ENCODE results near the gene NEK6. TPM values are rescaled to one million over a fixed set of nuclear protein-coding genes. Genes with fewer than 3 reads are reported as not detected.
A peak's percentile ranks its signal among the peaks of the same experiment; 100 is the strongest.

Gene NEK6
- total RNA-seq, 1 donor from 2014 or later = 115 TPM

DNA sequence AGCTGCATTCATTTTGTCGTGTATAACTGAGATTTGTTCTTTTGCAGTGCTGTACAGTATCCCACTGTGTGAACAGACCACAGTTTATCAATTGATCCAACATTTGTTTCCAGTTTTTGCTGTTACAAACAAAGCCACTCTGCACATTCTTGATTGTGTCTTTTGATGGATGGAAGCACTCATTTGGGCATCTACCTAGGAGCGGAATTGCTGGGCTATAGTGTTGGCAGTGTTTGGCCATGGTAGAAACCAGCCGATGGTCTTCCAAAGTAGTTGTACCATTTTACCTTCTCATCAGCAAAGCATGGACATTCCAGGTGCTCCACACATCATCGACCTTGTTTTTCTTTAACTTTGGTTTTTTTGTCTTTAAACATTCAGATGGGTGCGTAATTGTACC is 79.8 kb downstream of the NEK6 start:
- peaks cover 20% of the 10 kb centered on the region for H3K4me1 Mint-ChIP-seq (ENCODE audit: unreplicated experiment)
- no peak for DNase-seq (ENCODE audit: extremely low spot score, unreplicated experiment)
- peaks cover 48% of the 10 kb centered on the region for H3K36me3 Mint-ChIP-seq (ENCODE audit: unreplicated experiment)
- TF ChIP-seq, protein P1, sequence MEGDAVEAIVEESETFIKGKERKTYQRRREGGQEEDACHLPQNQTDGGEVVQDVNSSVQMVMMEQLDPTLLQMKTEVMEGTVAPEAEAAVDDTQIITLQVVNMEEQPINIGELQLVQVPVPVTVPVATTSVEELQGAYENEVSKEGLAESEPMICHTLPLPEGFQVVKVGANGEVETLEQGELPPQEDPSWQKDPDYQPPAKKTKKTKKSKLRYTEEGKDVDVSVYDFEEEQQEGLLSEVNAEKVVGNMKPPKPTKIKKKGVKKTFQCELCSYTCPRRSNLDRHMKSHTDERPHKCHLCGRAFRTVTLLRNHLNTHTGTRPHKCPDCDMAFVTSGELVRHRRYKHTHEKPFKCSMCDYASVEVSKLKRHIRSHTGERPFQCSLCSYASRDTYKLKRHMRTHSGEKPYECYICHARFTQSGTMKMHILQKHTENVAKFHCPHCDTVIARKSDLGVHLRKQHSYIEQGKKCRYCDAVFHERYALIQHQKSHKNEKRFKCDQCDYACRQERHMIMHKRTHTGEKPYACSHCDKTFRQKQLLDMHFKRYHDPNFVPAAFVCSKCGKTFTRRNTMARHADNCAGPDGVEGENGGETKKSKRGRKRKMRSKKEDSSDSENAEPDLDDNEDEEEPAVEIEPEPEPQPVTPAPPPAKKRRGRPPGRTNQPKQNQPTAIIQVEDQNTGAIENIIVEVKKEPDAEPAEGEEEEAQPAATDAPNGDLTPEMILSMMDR (IDR thresholded peaks at IDR 0.05) = no peak
- H3K9me3 Mint-ChIP-seq (ENCODE audit: unreplicated experiment) = no peaks in the 10 kb centered on the region
- H3K4me3 Mint-ChIP-seq (ENCODE audit: unreplicated experiment) = no peak overlapping the region
- H3K27me3 Mint-ChIP-seq (ENCODE audit: unreplicated experiment) = no peaks in the 10 kb centered on the region
- no peak overlapping the region for H3K27ac Mint-ChIP-seq (ENCODE audit: unreplicated experiment)

DNA sequence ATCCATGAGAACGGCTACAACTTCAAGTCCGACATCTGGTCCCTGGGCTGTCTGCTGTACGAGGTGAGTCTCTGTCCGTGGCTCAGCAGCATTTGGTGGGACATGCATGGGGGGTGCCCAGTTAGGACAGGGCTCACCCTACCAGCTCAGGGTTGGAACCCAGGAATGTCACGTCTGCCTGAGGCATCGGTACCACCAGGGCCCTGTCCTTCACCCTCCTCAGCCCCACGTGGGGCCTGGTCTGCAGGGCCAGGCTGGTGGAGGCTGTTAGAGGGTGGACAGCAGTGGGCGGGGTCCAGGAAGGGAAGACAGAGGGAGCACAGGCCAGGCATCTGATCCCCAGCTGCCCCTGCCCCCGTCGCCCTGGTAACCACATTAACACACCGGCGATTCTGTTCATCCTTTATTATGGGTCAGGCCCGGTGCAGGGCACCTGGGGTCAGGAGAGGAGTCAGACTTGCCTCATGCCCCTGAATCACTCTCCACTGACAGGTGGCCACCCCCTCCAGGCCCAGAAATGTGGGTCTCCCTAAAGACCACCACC is 81.9 kb downstream of the NEK6 start:
- H3K4me3 Mint-ChIP-seq (ENCODE audit: unreplicated experiment) = no peak overlapping the region
- H3K4me1 Mint-ChIP-seq (ENCODE audit: unreplicated experiment) = peaks cover 37% of the 10 kb centered on the region
- TF ChIP-seq, protein P1 (IDR thresholded peaks at IDR 0.05) = no peak
- H3K36me3 Mint-ChIP-seq (ENCODE audit: unreplicated experiment) = peaks cover 35% of the 10 kb centered on the region
- DNase-seq (ENCODE audit: extremely low spot score, unreplicated experiment) = no peak
- peak overlapping the region; percentile 63 for H3K27ac Mint-ChIP-seq (ENCODE audit: unreplicated experiment)
- H3K9me3 Mint-ChIP-seq (ENCODE audit: unreplicated experiment) = no peaks in the 10 kb centered on the region
- no peaks in the 10 kb centered on the region for H3K27me3 Mint-ChIP-seq (ENCODE audit: unreplicated experiment)

DNA sequence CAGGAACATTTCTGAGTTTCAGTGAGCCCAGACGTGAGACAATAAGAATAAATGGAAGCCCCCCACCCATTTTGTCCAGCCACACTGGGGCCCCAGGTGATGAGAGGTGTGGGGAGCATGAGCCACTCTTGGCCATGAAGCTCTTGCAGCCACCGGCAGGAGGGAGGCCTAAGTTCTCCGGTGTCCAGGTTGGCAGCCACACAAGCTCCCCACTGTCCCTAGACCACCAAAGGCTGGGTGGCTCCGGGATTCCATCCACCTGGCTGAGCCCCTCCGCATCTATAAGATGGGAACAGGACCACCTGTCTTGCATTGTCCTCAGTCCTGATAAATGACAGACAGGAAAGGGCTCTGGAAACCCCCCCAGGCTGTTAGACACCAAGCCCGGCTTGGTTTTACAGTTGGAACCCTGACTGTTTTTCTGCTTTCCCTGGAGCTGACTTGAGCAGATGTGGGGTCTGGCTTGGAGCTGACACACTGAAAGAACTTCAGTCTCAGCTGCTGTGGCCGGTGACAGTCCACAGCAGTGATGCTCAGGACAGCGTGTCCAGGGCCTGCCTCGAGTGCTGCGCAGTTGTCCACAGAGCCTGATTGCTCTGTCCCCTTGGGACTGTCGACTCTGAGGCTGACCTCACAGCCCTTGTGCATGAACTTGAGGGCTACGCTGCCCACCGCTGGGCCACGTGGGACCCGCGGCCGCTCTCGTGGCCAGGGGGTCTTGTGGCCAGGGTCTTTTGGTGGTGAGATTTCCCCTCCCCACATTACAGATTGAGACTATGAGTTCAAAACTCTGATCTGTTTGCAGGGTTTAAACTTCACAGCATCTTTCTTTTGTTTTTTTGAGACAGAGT is 82.7 kb downstream of the NEK6 start:
- peaks cover 37% of the 10 kb centered on the region for H3K4me1 Mint-ChIP-seq (ENCODE audit: unreplicated experiment)
- H3K36me3 Mint-ChIP-seq (ENCODE audit: unreplicated experiment) = peaks cover 33% of the 10 kb centered on the region
- H3K27ac Mint-ChIP-seq (ENCODE audit: unreplicated experiment) = peak overlapping the region; percentile 95
- H3K27me3 Mint-ChIP-seq (ENCODE audit: unreplicated experiment) = no peaks in the 10 kb centered on the region
- no peak overlapping the region for H3K4me3 Mint-ChIP-seq (ENCODE audit: unreplicated experiment)
- H3K9me3 Mint-ChIP-seq (ENCODE audit: unreplicated experiment) = no peaks in the 10 kb centered on the region
- no peak for DNase-seq (ENCODE audit: extremely low spot score, unreplicated experiment)
- TF ChIP-seq, protein P1 (IDR thresholded peaks at IDR 0.05) = no peak

DNA sequence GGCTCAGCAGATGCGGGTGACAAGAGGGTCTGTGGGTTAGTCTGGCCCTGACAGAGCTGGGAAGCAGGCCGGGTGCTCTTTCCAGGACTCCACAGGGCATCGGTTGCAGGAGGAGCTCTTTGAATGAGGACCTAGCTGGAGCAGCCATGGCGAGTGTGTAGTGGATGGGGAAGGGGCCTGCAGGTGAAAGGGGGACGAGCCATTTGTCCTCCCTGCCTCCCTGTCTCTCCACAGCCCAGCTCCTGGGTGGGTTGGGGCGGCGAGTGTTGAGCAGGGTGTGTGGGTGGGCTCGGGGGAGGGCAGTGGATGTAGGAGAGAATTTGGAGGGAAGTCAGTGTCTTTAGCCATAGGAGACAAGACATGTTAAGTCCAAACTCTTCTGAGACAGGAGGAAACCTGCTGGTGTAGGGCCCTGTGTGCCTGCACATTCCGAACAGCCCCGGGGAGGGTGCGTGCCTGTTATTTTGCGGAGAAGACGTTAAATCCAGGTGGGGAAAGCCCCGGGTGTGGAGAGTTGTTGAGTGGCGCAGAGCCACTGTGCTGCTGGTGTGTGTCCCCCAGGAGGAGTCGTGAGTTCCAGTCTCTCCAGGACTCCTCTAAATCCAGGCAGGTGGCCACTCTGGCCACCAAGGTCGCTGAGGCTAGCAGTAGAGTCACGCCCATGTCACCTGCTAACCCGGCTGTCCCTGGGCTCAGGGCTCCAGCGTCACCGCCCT is 83.9 kb downstream of the NEK6 start:
- TF ChIP-seq, protein P1 (IDR thresholded peaks at IDR 0.05) = no peak
- no peak for DNase-seq (ENCODE audit: extremely low spot score, unreplicated experiment)
- no peaks in the 10 kb centered on the region for H3K27me3 Mint-ChIP-seq (ENCODE audit: unreplicated experiment)
- H3K4me1 Mint-ChIP-seq (ENCODE audit: unreplicated experiment) = peaks cover 39% of the 10 kb centered on the region
- no peaks in the 10 kb centered on the region for H3K9me3 Mint-ChIP-seq (ENCODE audit: unreplicated experiment)
- peaks cover 28% of the 10 kb centered on the region for H3K36me3 Mint-ChIP-seq (ENCODE audit: unreplicated experiment)
- H3K27ac Mint-ChIP-seq (ENCODE audit: unreplicated experiment) = peak overlapping the region; percentile 95
- H3K4me3 Mint-ChIP-seq (ENCODE audit: unreplicated experiment) = no peak overlapping the region

DNA sequence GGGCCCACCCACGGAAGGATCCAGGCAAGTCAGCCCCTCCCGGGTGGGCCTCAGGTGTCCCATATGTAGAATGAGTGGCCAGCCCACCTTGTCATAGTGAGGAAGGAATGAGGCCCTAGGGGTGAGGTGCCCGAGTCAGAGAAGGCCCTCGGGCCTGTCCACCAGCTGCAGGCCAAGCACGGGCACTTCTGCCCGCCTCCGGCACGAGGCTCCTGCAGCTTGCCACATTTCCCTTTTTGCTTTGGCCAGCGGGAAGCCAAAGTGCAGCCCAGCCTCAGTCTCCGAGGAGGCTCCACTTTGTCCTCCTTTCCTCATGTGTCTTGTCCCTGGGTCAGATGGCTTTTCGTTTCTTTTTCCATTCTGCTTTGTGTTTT is 84.6 kb downstream of the NEK6 start:
- Mint-ChIP-seq H3K27ac (ENCODE audit: unreplicated experiment) (peak overlapping the region; percentile 95), H3K9me3 (ENCODE audit: unreplicated experiment) (no peaks in the 10 kb centered on the region), H3K4me1 (ENCODE audit: unreplicated experiment) (peaks cover 39% of the 10 kb centered on the region), H3K4me3 (ENCODE audit: unreplicated experiment) (peak overlapping the region; percentile 52), H3K36me3 (ENCODE audit: unreplicated experiment) (peaks cover 28% of the 10 kb centered on the region), H3K27me3 (ENCODE audit: unreplicated experiment) (no peaks in the 10 kb centered on the region)
- TF ChIP-seq, protein P1 (IDR thresholded peaks at IDR 0.05) = no peak
- DNase-seq (ENCODE audit: extremely low spot score, unreplicated experiment) = no peak

Data from osteocyte (in vitro differentiated cells).